HepG2 (cell line): ENCODE results near the gene RALY. TPM values are rescaled to one million over a fixed set of nuclear protein-coding genes. Genes with fewer than 3 reads are reported as not detected.

Experiments
- ATAC-seq: fragments of 200-7000 bp; cut with Tn5 transposase; 3 replicates; pipeline ENCODE4 v1.9.1; 2020; ENCODE audit warnings: mild to moderate bottlenecking, moderate library complexity
- BruUV-seq: library from RNA; stranded (reverse); fragments of 400-500 nt; replicated peaks from 2 replicates; lab custom pipeline; 2021; lab: Mats Ljungman, UMichigan
- CTCF ChIA-PET: fragments of 300-600 bp; formaldehyde crosslinking; extraction: SDS; loops from one replicate; lab custom pipeline; 2021; ENCODE audit warnings: low total read pairs, inconsistent platforms, low intra/inter-chr PET ratio; lab: Yijun Ruan, JAX
- POLR2A ChIA-PET: fragments of 350-600 bp; sonication (Branson Sonifier 250); formaldehyde crosslinking; loops from one replicate; lab custom pipeline; 2020; ENCODE audit warnings: antibody characterized with exemption, inconsistent platforms; lab: Yijun Ruan, JAX
- DNase-seq: peaks from one replicate; pipeline ENCODE4 v3.0.0-alpha.2; 2015; ENCODE audit warnings: low spot score
- FAIRE-seq: peaks from 3 replicates; lab custom pipeline; 2011; peaks lifted over from hg19 to GRCh38; lab: Jason Lieb, UNC
- H2AFZ ChIP-seq: one replicate; pipeline ENCODE4 v1.6.1; 2011; ENCODE audit warnings: low read length, inconsistent platforms
- H3K27ac ChIP-seq: fragments of 300-600 bp; 3 replicates; pipeline ENCODE4 v1.8.0; 2011; ENCODE audit warnings: mixed run types, mild to moderate bottlenecking, mixed read lengths, low read length, inconsistent platforms; ENCODE audit not compliant: insufficient read depth; ENCODE audit errors: extremely low read length
- H3K27me3 ChIP-seq, 2 experiments: fragments of 200-600 bp in 1 of 2; 2 replicates in 1 of 2; 3 replicates in 1 of 2; pipeline versions ENCODE4 v1.6.0 to v1.8.0; 2011; ENCODE audit warnings: low read length in 2 of 2, mild to moderate bottlenecking in 2 of 2, moderate library complexity in 2 of 2, inconsistent platforms in 1 of 2; ENCODE audit not compliant: insufficient read depth in 2 of 2, control insufficient read depth in 1 of 2
- H3K36me3 ChIP-seq, 2 experiments: fragments of 200-600 bp in 1 of 2; replicated peaks in 1 of 2; 2 replicates in 1 of 2; 3 replicates in 1 of 2; pipeline versions ENCODE4 v1.5.1 to v1.8.0; 2011; ENCODE audit warnings: low read length in 2 of 2, inconsistent platforms in 1 of 2; ENCODE audit not compliant: insufficient read depth in 2 of 2, control insufficient read depth in 1 of 2
- H3K4me1 ChIP-seq: 2 replicates; pipeline ENCODE4 v1.5.1; 2012; ENCODE audit warnings: low read length, inconsistent platforms; ENCODE audit not compliant: insufficient read depth
- H3K4me2 ChIP-seq: 2 replicates; pipeline ENCODE4 v1.6.0; 2011; ENCODE audit warnings: low read depth, low read length, inconsistent platforms
- H3K4me3 ChIP-seq, 3 experiments: fragments of 200-600 bp in 1 of 3; sonication (generic), shearing (Covaris generic) in 1 of 3; replicated peaks in 1 of 3; 2 replicates each; pipeline ENCODE4 v1.5.1; 2011 to 2016; ENCODE audit warnings: low read length in 3 of 3, inconsistent platforms in 2 of 3, low read depth in 2 of 3, mild to moderate bottlenecking in 2 of 3, control low read depth in 1 of 3, mixed read lengths in 1 of 3; ENCODE audit not compliant: insufficient read depth in 1 of 3
- H3K79me2 ChIP-seq: one replicate; pipeline ENCODE4 v1.6.1; 2011; ENCODE audit warnings: low read length, inconsistent platforms; ENCODE audit not compliant: insufficient read depth
- H3K9ac ChIP-seq: 2 replicates; pipeline ENCODE4 v1.6.0; 2011; ENCODE audit warnings: mild to moderate bottlenecking, low read depth, low read length, inconsistent platforms; ENCODE audit not compliant: insufficient read depth
- H3K9me3 ChIP-seq: 2 replicates; pipeline ENCODE4 v1.5.1; 2012; ENCODE audit warnings: mild to moderate bottlenecking, low read length
- H4K20me1 ChIP-seq: 2 replicates; pipeline ENCODE4 v1.6.0; 2011; ENCODE audit warnings: inconsistent platforms, mild to moderate bottlenecking, low read length, moderate library complexity; ENCODE audit not compliant: insufficient read depth
- FLYWCH1 ChIP-seq: sonication (generic); formaldehyde crosslinking; IDR thresholded peaks from 2 replicates; pipeline ENCODE4 v1.8.1; 2023; ENCODE audit warnings: mild to moderate bottlenecking, missing genetic modification reagents
- MXI1 ChIP-seq: IDR thresholded peaks from 3 replicates; pipeline ENCODE4 v1.6.1; 2012; ENCODE audit warnings: low read depth, low read length, inconsistent platforms, borderline replicate concordance
- POLR2A ChIP-seq, 2 experiments: IDR thresholded peaks; 2 replicates each; pipeline ENCODE4 v1.6.1; 2011; ENCODE audit warnings: low read depth in 2 of 2, low read length in 2 of 2, mild to moderate bottlenecking in 1 of 2, moderate library complexity in 1 of 2; ENCODE audit not compliant: insufficient read depth in 1 of 2
- ZNF883 ChIP-seq: sonication (generic); formaldehyde crosslinking; IDR thresholded peaks from 2 replicates; pipeline ENCODE4 v1.5.1; 2020; ENCODE audit warnings: mild to moderate bottlenecking, missing genetic modification reagents; ENCODE audit errors: not compliant biosample characterization
- WGBS: methylation state at CpG from one replicate; pipeline ENCODE4 v1.1.6; 2017; ENCODE audit warnings: low lambda C conversion rate; 5-methylcytosine and 5-hydroxymethylcytosine counted together
- in situ Hi-C: cut with HindIII; loops from 2 replicates; pipeline ENCODE4 v1.10.0; 2017; ENCODE audit warnings: low pct_unique_long_range_greater_than_20kb; ENCODE audit not compliant: extremely low pct_ligation_motif_present
- intact Hi-C: fragments of 100-400 bp; cut with micrococcal nuclease; formaldehyde crosslinking; loops from one replicate; pipeline ENCODE4 v1.10.0; 2022; ENCODE audit not compliant: unreplicated experiment
- polyA plus RNA-seq, 8 experiments: library from polyadenylated mRNA; depleted of rRNA in 3 of 8; stranded (reverse) in 7 of 8; unstranded in 1 of 8; fragments of >200 nt; fragmentation: Illumina TruSeq in 4 of 8; extraction: Trizol in 4 of 8; gene quantifications; 2 replicates each; pipeline versions ENCODE4 v1.2.1 to v1.2.3, GENCODE V29; 2011 to 2016; ENCODE audit warnings: low read depth in 4 of 8, missing spikeins in 1 of 8, mixed read lengths in 1 of 8; ENCODE audit not compliant: insufficient read depth in 1 of 8
- total RNA-seq, 5 experiments: library from RNA; depleted of rRNA; stranded (reverse); fragments of >200 nt; fragmentation: Illumina TruSeq; extraction: Trizol; gene quantifications; 2 replicates each; pipeline ENCODE4 v1.2.3, GENCODE V29; 2016; ENCODE audit warnings: low read depth in 1 of 5
- TF ChIP-seq, protein P1 (sequence below): sonication (generic); formaldehyde crosslinking; IDR thresholded peaks from 2 replicates; pipeline ENCODE4 v1.5.0; 2020; ENCODE audit warnings: missing genetic modification reagents

RALY gene
- total and polyA plus RNA-seq, 2 of the 13 experiments (the other 11 are each of a cell fraction or from before 2014, with no cell fraction given): 178 to 186 TPM

DNA sequence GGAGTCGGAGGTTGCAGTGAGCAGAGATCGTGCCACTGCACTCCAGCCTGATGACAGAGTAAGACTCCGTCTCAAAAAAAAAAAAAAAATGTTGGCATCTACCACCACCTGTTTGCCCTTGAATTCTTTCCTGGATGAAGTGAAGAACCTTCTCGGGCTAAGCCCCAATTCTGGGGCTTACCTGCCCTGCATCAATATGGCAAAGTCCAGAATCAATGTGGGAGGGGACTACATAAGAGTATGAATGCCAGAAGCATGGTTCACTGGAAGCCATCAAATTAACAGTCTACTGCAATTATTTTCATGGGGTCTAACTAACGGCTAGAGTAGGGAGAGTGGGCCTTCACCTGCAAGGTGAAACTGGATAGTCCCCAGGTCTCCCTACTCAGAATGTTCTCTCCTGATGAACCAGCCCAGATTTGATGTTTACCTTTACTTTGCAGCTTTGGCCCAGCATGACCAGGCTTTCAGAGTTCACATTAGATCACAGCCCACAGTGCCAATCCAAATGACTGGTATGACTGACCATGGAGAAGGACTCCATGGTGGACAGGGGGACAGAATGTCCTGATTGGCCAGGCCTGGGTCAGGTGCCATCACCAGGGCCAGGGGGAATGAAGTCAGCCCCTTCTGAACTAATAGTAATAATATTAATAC is 7.0 kb upstream of the RALY start (continued):
- TF ChIP-seq MXI1: no peak
- no peak for TF ChIP-seq FLYWCH1
- no peak for TF ChIP-seq ZNF883
- TF ChIP-seq, all 625 proteins: peak for 0

DNA sequence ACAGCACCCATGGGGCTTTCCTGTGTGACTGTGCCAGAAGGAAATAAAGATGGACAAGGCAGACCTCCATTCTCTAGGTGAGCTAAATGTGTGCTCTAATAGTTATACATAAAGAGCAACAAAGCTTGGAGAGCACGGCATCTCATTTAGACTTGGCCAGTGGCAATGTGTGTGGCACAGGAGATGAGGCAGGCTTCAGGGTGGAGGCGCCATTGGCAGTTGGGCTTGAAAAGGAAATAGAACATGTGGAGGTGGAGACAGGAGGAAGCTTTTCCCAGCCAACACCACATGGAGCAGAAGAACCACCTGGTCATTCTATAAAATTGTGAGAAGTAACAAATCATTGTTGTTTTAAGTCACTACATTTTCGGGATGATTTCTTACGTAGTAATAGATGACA is 3.6 kb upstream of the RALY start:
- no TSS peak for BruUV-seq
- TF ChIP-seq, protein P1, sequence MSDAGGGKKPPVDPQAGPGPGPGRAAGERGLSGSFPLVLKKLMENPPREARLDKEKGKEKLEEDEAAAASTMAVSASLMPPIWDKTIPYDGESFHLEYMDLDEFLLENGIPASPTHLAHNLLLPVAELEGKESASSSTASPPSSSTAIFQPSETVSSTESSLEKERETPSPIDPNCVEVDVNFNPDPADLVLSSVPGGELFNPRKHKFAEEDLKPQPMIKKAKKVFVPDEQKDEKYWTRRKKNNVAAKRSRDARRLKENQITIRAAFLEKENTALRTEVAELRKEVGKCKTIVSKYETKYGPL (CRISPR knock-in tag): no peak
- TF ChIP-seq MXI1 (no peak), POLR2A (IDR thresholded peaks at IDR 0.05; ENCODE audit: insufficient read depth in 1 of 2, low read depth in 2 of 2, low read length in 2 of 2) (0 out of 4 replicates have a peak, but pooled peaks of 1 of the 2 experiments have one; percentile 10)
- FAIRE-seq (no peak), ATAC-seq (no peak), DNase-seq (no peak)
- H3K79me2 ChIP-seq: peaks cover 26% of the 10 kb centered on the region
- H3K4me1 ChIP-seq: peaks cover 23% of the 10 kb centered on the region
- no peaks in the 10 kb centered on the region for H3K9me3 ChIP-seq
- WGBS: over 99% methylated on average over 4 of the region's 4 CpGs
- H2AFZ ChIP-seq: no peak overlapping the region
- no peak overlapping the region for H3K4me2 ChIP-seq
- CTCF ChIA-PET: no interaction called here
- H3K36me3 ChIP-seq: no peaks in the 10 kb centered on the region
- no peaks in the 10 kb centered on the region; a peak in 1 of 5 replicates for H3K27me3 ChIP-seq
- POLR2A ChIA-PET: interaction anchor here (0.5 to 1.0 kb wide), 2 partner anchors 17 to 177 kb away, joined by 3 to 4 read pairs; no protein-coding TSS in a partner anchor
- H3K4me3 ChIP-seq: no peak overlapping the region
- H3K27ac ChIP-seq: no peak overlapping the region
- no peak overlapping the region for H3K9ac ChIP-seq
- peaks cover 8% of the 10 kb centered on the region for H4K20me1 ChIP-seq
- intact Hi-C loops: loop anchor here (5.0 kb wide), 1 partner anchor 47 kb away; no protein-coding TSS in a partner anchor
- in situ Hi-C loops: no loop called here
